Astrocyte of the cerebellum (primary cell): ENCODE data around the gene MYH7B.
A peak's percentile ranks its signal among the peaks of the same experiment; 100 is the strongest.

Experiments used
- DNase-seq: peaks from one replicate; pipeline ENCODE4 v3.0.0-alpha.2; 2011; ENCODE audit warnings: low read depth
- H3K4me3 ChIP-seq: 2 replicates; pipeline ENCODE4 v1.5.1; 2011; ENCODE audit warnings: mild to moderate bottlenecking, low read depth, low read length, moderate library complexity
- CTCF ChIP-seq: IDR thresholded peaks from 2 replicates; pipeline ENCODE4 v1.5.1; 2012; ENCODE audit warnings: low read length, low read depth, moderate library complexity, mild to moderate bottlenecking; ENCODE audit errors: missing control alignments
- in situ Hi-C: cut with HindIII; loops from 2 replicates; pipeline ENCODE4 v1.10.0; 2017; ENCODE audit warnings: low sequenced_read_pairs

MYH7B gene

DNA sequence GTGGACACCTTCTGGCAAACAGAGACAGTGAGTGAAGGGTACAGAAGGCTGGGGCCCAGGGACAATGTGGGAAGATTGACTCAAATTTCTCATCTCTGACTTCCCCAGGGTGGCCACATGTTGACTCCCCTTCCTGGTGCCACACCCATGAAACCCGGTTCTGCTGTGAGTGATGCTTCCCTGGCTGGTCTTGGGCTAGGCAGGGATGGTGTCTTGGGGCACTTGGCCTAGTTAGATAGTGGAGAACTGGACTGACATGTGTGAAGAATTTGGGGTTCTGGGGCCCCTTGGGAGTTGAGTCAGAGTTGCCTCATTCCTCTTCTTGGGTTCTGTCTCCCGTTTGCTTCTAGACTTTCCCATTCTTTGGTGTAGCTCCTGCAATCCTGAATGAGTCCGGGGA is 34.2 kb upstream of the MYH7B start:
- in situ Hi-C loops: loop anchor here (5.0 kb wide), 1 partner anchor 59 kb away; no protein-coding TSS in a partner anchor
- no peak for TF ChIP-seq CTCF
- no peak for DNase-seq

DNA sequence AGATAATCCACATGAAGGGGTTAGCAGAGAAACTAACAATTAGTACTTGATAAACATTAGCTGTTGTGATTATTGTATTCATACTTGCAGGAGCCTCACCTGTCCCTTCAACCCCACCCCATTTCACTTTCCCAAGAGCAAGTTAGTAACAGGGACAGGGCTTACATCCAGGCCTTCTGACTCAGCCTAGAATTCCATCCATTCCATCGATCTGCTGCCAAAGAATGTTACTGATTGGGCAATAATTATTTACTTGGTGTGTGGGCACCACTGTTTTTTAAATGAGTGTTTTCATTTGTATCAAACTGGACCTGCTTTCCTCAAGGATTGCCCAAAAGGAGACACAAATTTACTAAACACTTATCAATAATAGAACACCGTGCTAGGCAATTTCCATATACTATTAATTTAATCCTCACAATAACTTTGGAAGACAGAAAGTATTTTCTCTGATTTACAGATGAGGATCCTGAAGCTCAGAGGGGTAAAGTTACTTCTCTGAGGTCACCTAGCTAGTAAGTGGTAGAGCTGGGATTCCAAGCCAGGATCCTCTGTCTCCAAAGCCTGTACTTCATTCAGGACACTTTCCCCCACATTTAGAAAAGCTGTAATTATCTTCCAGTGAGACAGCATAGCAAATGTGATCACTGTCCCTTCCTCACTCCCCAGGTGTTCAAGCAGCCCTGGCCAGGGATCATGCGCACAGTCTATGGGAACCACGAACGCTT is 32.9 kb upstream of the MYH7B start:
- peak; percentile 71 for DNase-seq
- no peak overlapping the region for H3K4me3 ChIP-seq
- in situ Hi-C loops: loop anchor here (5.0 kb wide), 1 partner anchor 61 kb away; no protein-coding TSS in a partner anchor
- no peak for TF ChIP-seq CTCF

More for the DNA sequence above, 34.2 kb upstream of the MYH7B start:
- H3K4me3 ChIP-seq: no peak overlapping the region

- no peak for TF ChIP-seq CTCF
- in situ Hi-C loops: loop anchor here (5.0 kb wide), 1 partner anchor 61 kb away; no protein-coding TSS in a partner anchor
- H3K4me3 ChIP-seq: no peak overlapping the region
- no peak for DNase-seq
These were observed 32.3 kb upstream of the MYH7B start for GRCh38 chr20:34923414-34923813.

GRCh38 chr20:34925341-34925740 is 30.3 kb upstream of the MYH7B start:
- no peak for DNase-seq
- in situ Hi-C loops: no loop called here
- no peak overlapping the region for H3K4me3 ChIP-seq
- TF ChIP-seq CTCF: no peak

GRCh38 chr20:34925981-34926380 is 29.7 kb upstream of the MYH7B start:
- in situ Hi-C loops: no loop called here
- TF ChIP-seq CTCF: no peak
- no peak for DNase-seq
- no peak overlapping the region for H3K4me3 ChIP-seq

- no peak for TF ChIP-seq CTCF
- H3K4me3 ChIP-seq: no peak overlapping the region
- in situ Hi-C loops: no loop called here
- DNase-seq: no peak
These were observed 29.1 kb upstream of the MYH7B start for GRCh38 chr20:34926581-34926980.
